ENCODE results near the gene HEXB. TPM values are rescaled to one million over a fixed set of nuclear protein-coding genes. Genes with fewer than 3 reads are reported as not detected.

Gene HEXB
- total and polyA plus RNA-seq, 9 of the 15 experiments (the other 6 are each of a cell fraction or from before 2014, with no cell fraction given), result 22.9 to 158 (median 108) TPM

GRCh38 chr5:74672215-74672877 lies 12.7 kb upstream of the HEXB start (continued):
- TF ChIP-seq MGA (IDR thresholded peaks at IDR 0.05) (no peak), EGR1 (conservative IDR thresholded peaks at IDR 0.05) (no peak), CREM (IDR thresholded peaks at IDR 0.05; ENCODE audit: low read depth) (no peak), MCM7 (IDR thresholded peaks at IDR 0.05) (no peak), NCOA1 (IDR thresholded peaks at IDR 0.05; ENCODE audit: low read depth) (no peak)
